ENCODE results near the gene FZR1. TPM values are rescaled to one million over a fixed set of nuclear protein-coding genes. Genes with fewer than 3 reads are reported as not detected.

Gene FZR1
- polyA plus RNA-seq, 2 of the 4 experiments (the other 2 are of a cell fraction): 13.9 to 18.1 TPM

GRCh38 chr19:3543150-3544057 lies 37.3 kb downstream of the FZR1 start (continued):
- TF ChIP-seq ZC3H11A (IDR thresholded peaks at IDR 0.05): no peak

DNA sequence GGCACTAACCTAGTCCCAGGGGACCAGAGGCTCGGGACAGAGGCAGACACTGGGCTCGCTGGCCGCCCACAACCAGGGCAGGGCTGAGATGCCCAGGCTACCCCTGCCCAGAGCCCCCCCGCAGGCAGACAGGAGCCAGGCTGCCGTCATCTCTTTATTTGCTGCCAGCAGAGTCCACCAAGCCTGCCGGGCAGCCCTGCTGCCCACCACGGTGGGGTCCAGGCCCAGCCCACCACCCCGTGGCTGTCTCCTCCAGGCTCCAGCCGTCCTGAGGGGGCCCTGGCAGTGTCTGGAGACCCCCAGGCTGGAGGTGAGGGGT lies 37.9 kb downstream of the FZR1 start:
- no peak overlapping the region for H3K27ac ChIP-seq
- no peak for TF ChIP-seq KDM1A (IDR thresholded peaks at IDR 0.05; ENCODE audit: low read depth)
- no peak for TF ChIP-seq ZNF302 (CRISPR knock-in tag; IDR thresholded peaks at IDR 0.05)
- H3K4me2 ChIP-seq: no peak overlapping the region
- H3K9me3 ChIP-seq: no peaks in the 10 kb centered on the region
- ChIA-PET POLR2A (no interaction called here), CTCF (interaction anchor here (1.0 to 6.6 kb wide), 9 partner anchors 12 to 81 kb away, joined by 3 to 100 read pairs (median 10); partner anchors contain the start of genes HMG20B and MFSD12)
- DNase-seq (ENCODE audit: low read depth in 1 of 2, low spot score in 1 of 2) (no peak), FAIRE-seq (no peak), ATAC-seq (no peak)
- 63% methylated on average over 3 of the region's 9 CpGs for WGBS (ENCODE audit: missing lambda C conversion rate)
- no peak overlapping the region for H3K4me3 ChIP-seq
- no peaks in the 10 kb centered on the region for H3K4me1 ChIP-seq

DNA sequence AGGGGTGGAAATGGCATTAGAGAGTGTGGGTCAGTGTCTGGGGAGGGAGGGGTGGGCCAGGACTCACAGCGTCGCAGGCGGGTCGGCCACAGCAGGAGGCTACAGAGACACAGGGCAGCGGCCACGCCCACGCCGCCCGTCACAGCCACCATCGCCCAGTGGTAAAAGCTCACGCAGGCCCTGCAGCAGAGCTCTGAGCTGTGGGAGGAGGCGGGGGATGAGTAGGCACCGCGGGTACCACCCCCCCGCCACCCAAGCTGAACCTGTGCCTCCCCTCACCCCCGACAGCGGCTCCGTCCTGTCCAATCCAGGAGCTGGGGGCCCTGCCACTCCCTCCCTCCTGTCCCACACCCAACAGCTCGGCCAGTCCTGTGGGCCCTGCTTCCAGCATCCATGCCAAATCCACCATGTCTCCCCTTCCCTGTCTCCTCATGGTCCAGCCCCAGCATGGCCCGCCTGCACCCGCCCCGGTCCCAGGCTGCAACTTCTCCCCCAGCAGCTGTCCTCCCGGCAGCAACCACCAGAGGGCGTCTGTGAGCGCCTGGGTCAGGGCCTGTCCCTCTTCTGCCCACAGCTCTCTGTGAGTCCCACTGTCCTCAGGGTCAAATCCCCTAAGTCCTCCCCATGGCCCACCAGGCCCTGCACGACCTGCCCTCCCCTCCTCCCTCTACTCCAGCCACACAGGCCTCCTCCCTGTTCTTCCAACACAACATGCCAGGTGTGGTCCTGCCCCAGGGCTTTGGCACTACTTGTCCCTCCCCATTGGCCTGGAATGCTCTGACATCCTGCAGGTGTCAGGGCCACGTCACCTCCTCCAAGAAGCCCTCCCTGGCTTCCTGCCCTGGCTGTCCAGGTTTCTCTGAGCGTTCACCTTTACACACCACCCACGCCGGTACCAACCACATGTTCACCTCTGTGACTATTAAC lies 38.9 kb downstream of the FZR1 start:
- DNase-seq (ENCODE audit: low read depth in 1 of 2, low spot score in 1 of 2) (peak; percentile 63 to 65), FAIRE-seq (no peak), ATAC-seq (peak; percentile 73 to 83)
- 56% methylated on average over 17 of the region's 30 CpGs for WGBS (ENCODE audit: missing lambda C conversion rate)
- Histone ChIP-seq H3K9me3 (no peaks in the 10 kb centered on the region), H3K4me3 (no peak overlapping the region), H3K4me1 (no peaks in the 10 kb centered on the region), H3K27ac (peak overlapping the region in 1 of 2 experiments; percentile 43; a peak in 2 of 6 replicates), H3K4me2 (no peak overlapping the region)
- ChIA-PET POLR2A (interaction anchor here (0.9 to 1.2 kb wide), 2 partner anchors 13 to 29 kb away, joined by 3 to 4 read pairs; no protein-coding TSS in a partner anchor), CTCF (interaction anchor here (0.6 to 6.6 kb wide), 27 partner anchors 11 to 345 kb away, joined by 3 to 100 read pairs (median 6); partner anchors contain the start of genes CACTIN, HMG20B, MFSD12 and PIP5K1C)
- no peak for TF ChIP-seq SREBF2 (IDR thresholded peaks at IDR 0.05)
- TF ChIP-seq GATA3 (IDR thresholded peaks at IDR 0.05; ENCODE audit: borderline replicate concordance): no peak
- peak; percentile 83 for TF ChIP-seq SMC3 (IDR thresholded peaks at IDR 0.05)
- TF ChIP-seq EP300 (IDR thresholded peaks at IDR 0.05): no peak
- TF ChIP-seq NR3C1 (IDR thresholded peaks at IDR 0.05): no peak
- TF ChIP-seq ZFP36 (IDR thresholded peaks at IDR 0.05; ENCODE audit: borderline replicate concordance, partially characterized antibody): peak; percentile 90
- TF ChIP-seq TP53 (CRISPR knock-in tag; IDR thresholded peaks at IDR 0.05): no peak
- TF ChIP-seq, protein P1, sequence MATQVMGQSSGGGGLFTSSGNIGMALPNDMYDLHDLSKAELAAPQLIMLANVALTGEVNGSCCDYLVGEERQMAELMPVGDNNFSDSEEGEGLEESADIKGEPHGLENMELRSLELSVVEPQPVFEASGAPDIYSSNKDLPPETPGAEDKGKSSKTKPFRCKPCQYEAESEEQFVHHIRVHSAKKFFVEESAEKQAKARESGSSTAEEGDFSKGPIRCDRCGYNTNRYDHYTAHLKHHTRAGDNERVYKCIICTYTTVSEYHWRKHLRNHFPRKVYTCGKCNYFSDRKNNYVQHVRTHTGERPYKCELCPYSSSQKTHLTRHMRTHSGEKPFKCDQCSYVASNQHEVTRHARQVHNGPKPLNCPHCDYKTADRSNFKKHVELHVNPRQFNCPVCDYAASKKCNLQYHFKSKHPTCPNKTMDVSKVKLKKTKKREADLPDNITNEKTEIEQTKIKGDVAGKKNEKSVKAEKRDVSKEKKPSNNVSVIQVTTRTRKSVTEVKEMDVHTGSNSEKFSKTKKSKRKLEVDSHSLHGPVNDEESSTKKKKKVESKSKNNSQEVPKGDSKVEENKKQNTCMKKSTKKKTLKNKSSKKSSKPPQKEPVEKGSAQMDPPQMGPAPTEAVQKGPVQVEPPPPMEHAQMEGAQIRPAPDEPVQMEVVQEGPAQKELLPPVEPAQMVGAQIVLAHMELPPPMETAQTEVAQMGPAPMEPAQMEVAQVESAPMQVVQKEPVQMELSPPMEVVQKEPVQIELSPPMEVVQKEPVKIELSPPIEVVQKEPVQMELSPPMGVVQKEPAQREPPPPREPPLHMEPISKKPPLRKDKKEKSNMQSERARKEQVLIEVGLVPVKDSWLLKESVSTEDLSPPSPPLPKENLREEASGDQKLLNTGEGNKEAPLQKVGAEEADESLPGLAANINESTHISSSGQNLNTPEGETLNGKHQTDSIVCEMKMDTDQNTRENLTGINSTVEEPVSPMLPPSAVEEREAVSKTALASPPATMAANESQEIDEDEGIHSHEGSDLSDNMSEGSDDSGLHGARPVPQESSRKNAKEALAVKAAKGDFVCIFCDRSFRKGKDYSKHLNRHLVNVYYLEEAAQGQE (IDR thresholded peaks at IDR 0.05): no peak
- no peak for TF ChIP-seq MAZ (IDR thresholded peaks at IDR 0.05; ENCODE audit: borderline replicate concordance, low read depth, low read length)
- TF ChIP-seq CEBPB (IDR thresholded peaks at IDR 0.05): no peak
- TF ChIP-seq EHMT2 (IDR thresholded peaks at IDR 0.05; ENCODE audit: low read depth): no peak
- no peak for TF ChIP-seq BHLHE40 (IDR thresholded peaks at IDR 0.05; ENCODE audit: low read depth, low read length)
- no peak for TF ChIP-seq ZC3H11A (IDR thresholded peaks at IDR 0.05)
- TF ChIP-seq POLR2A (IDR thresholded peaks at IDR 0.05; ENCODE audit: low read length): no peak
- TF ChIP-seq MAFK (IDR thresholded peaks at IDR 0.05; ENCODE audit: partially characterized antibody): no peak
- TF ChIP-seq ESRRA (IDR thresholded peaks at IDR 0.05; ENCODE audit: borderline replicate concordance, low read length): no peak
- TF ChIP-seq, protein P2, sequence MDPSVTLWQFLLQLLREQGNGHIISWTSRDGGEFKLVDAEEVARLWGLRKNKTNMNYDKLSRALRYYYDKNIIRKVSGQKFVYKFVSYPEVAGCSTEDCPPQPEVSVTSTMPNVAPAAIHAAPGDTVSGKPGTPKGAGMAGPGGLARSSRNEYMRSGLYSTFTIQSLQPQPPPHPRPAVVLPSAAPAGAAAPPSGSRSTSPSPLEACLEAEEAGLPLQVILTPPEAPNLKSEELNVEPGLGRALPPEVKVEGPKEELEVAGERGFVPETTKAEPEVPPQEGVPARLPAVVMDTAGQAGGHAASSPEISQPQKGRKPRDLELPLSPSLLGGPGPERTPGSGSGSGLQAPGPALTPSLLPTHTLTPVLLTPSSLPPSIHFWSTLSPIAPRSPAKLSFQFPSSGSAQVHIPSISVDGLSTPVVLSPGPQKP (IDR thresholded peaks at IDR 0.05; ENCODE audit: low read depth, low read length): no peak
- TF ChIP-seq, protein P3, sequence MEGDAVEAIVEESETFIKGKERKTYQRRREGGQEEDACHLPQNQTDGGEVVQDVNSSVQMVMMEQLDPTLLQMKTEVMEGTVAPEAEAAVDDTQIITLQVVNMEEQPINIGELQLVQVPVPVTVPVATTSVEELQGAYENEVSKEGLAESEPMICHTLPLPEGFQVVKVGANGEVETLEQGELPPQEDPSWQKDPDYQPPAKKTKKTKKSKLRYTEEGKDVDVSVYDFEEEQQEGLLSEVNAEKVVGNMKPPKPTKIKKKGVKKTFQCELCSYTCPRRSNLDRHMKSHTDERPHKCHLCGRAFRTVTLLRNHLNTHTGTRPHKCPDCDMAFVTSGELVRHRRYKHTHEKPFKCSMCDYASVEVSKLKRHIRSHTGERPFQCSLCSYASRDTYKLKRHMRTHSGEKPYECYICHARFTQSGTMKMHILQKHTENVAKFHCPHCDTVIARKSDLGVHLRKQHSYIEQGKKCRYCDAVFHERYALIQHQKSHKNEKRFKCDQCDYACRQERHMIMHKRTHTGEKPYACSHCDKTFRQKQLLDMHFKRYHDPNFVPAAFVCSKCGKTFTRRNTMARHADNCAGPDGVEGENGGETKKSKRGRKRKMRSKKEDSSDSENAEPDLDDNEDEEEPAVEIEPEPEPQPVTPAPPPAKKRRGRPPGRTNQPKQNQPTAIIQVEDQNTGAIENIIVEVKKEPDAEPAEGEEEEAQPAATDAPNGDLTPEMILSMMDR (IDR thresholded peaks at IDR 0.05): peak; percentile 69
- TF ChIP-seq RFX5 (IDR thresholded peaks at IDR 0.05): no peak
- TF ChIP-seq CBX2 (IDR thresholded peaks at IDR 0.05; ENCODE audit: borderline replicate concordance, low read depth): no peak
- TF ChIP-seq, protein P4, sequence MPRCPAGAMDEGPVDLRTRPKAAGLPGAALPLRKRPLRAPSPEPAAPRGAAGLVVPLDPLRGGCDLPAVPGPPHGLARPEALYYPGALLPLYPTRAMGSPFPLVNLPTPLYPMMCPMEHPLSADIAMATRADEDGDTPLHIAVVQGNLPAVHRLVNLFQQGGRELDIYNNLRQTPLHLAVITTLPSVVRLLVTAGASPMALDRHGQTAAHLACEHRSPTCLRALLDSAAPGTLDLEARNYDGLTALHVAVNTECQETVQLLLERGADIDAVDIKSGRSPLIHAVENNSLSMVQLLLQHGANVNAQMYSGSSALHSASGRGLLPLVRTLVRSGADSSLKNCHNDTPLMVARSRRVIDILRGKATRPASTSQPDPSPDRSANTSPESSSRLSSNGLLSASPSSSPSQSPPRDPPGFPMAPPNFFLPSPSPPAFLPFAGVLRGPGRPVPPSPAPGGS (IDR thresholded peaks at IDR 0.05): no peak
- no peak for TF ChIP-seq CBX8 (IDR thresholded peaks at IDR 0.05)
- TF ChIP-seq ZNF302 (CRISPR knock-in tag; IDR thresholded peaks at IDR 0.05): no peak
- no peak for TF ChIP-seq FOSL2 (IDR thresholded peaks at IDR 0.05)
- no peak for TF ChIP-seq FOSL2 (CRISPR knock-in tag; IDR thresholded peaks at IDR 0.05)

Measured in A549 (cell line).